Activated gamma-delta T cell (primary cell): ENCODE results near the gene ZNF423.

ENCODE experiments used
- DNase-seq: peaks from one replicate; lab custom pipeline; 2025; lab: John Stamatoyannopoulos, UW

ZNF423 gene

GRCh38 chr16:49474741-49475140, 381.2 kb downstream of the ZNF423 start:
- DNase-seq, result no peak

GRCh38 chr16:49473773-49474172, 382.1 kb downstream of the ZNF423 start:
- no peak for DNase-seq

- DNase-seq, result no peak
Observed at GRCh38 chr16:49473131-49473530, 382.8 kb downstream of the ZNF423 start.

- no peak for DNase-seq
Observed at GRCh38 chr16:49472598-49472997, 383.3 kb downstream of the ZNF423 start.

- DNase-seq, result no peak
Observed at GRCh38 chr16:49471038-49471727, 384.7 kb downstream of the ZNF423 start.

- no peak for DNase-seq
Observed at GRCh38 chr16:49470513-49470991, 385.4 kb downstream of the ZNF423 start.

- DNase-seq, result no peak
Observed at GRCh38 chr16:49469930-49470451, 385.9 kb downstream of the ZNF423 start.

GRCh38 chr16:49469311-49469670, 386.6 kb downstream of the ZNF423 start:
- DNase-seq, result no peak

GRCh38 chr16:49468611-49469310, 387.2 kb downstream of the ZNF423 start:
- no peak for DNase-seq

- DNase-seq, result no peak
Observed at GRCh38 chr16:49467540-49468372, 388.2 kb downstream of the ZNF423 start.

- no peak for DNase-seq
Observed at GRCh38 chr16:49466881-49467280, 389.0 kb downstream of the ZNF423 start.

GRCh38 chr16:49466529-49466831, 389.4 kb downstream of the ZNF423 start:
- DNase-seq, result no peak

GRCh38 chr16:49465661-49466528, 390.0 kb downstream of the ZNF423 start:
- DNase-seq, result no peak

- DNase-seq, result no peak
Observed at GRCh38 chr16:49464877-49465504, 390.9 kb downstream of the ZNF423 start.

GRCh38 chr16:49464093-49464492, 391.8 kb downstream of the ZNF423 start:
- no peak for DNase-seq

- no peak for DNase-seq
Observed at GRCh38 chr16:49463529-49463928, 392.4 kb downstream of the ZNF423 start.

- DNase-seq, result no peak
Observed at GRCh38 chr16:49462989-49463371, 392.9 kb downstream of the ZNF423 start.

- DNase-seq, result no peak
Observed at GRCh38 chr16:49462362-49462988, 393.4 kb downstream of the ZNF423 start.

GRCh38 chr16:49461517-49461951, 394.4 kb downstream of the ZNF423 start:
- no peak for DNase-seq

GRCh38 chr16:49460786-49461470, 395.0 kb downstream of the ZNF423 start:
- no peak for DNase-seq
